ENCODE measurements around the gene PPP5C.

GRCh38 chr19:46376241-46377153, 29.6 kb downstream of the PPP5C start:
- TF ChIP-seq PRDM15 (CRISPR knock-in tag; IDR thresholded peaks at IDR 0.05): no peak
- TF ChIP-seq SATB2 (CRISPR knock-in tag; IDR thresholded peaks at IDR 0.05): no peak
- TF ChIP-seq CTCF (CRISPR knock-in tag; IDR thresholded peaks at IDR 0.05): no peak
- TF ChIP-seq POLR2A (IDR thresholded peaks at IDR 0.05; ENCODE audit: insufficient read depth in 1 of 2, low read depth in 2 of 2, low read length in 2 of 2): no peak
- TF ChIP-seq POLR2AphosphoS2 (IDR thresholded peaks at IDR 0.05; ENCODE audit: low read depth, low read length): no peak
- no peak for TF ChIP-seq EEA1 (CRISPR knock-in tag; IDR thresholded peaks at IDR 0.05; ENCODE audit: borderline replicate concordance)
- no peak for TF ChIP-seq MYNN (CRISPR knock-in tag; IDR thresholded peaks at IDR 0.05; ENCODE audit: low read depth)
- no peak for TF ChIP-seq CBFB (CRISPR knock-in tag; IDR thresholded peaks at IDR 0.05)
- TF ChIP-seq HHEX (CRISPR knock-in tag; IDR thresholded peaks at IDR 0.05): no peak
- no peak for TF ChIP-seq RXRB (CRISPR knock-in tag; IDR thresholded peaks at IDR 0.05; ENCODE audit: borderline replicate concordance)
